Measurements from ENCODE around the gene CBFA2T2.
A peak's percentile ranks its signal among the peaks of the same experiment; 100 is the strongest.
"Not testable (repeated sequence)": the region's sequence is repeated elsewhere in the genome, so short reads cannot be mapped to it uniquely, and the experiment has no call there.

The CBFA2T2 gene

DNA sequence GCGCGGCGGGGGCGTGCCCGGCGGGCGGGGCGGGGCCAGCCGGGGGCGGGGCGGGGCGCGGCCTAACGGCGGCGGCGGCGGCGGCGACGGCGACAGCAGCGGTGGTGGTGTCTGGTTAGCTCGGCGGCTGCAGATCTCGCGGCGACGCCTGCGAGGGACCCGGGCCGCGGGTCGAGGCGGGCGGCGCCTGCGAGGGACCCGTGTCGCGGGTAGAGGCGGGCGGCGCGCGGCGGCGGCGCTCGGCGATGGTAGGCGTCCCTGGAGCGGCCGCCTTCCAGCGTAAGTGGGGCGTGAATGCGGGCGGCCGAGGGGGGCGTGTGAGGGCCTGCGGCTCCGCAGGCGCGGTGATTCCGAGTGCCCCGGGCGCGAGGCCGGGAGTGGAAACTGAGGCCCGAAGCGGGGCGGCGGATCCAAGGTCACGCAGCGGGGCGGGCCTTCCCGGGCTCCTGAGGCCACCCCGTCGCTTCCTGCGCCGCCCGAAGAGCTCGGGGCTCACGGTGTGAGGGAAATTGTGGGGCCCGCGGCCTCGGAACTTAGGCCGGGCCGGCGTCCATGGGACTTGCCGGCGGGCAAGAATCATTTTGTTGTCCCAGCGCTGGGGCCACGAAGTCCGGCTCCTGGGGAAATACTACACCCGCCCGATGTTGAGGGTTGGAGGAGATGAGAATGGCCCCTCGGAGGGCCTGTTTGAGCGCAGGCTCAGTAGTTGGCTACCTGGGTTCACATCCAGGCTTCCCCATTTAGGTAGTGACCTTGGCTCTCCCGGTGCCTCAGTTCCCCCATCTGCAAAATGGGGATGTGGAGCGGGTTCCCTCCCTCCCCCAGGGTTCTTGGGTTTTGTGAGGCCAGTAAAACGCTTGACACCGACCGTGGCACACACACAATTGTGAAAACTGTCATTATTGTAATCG is at the start of gene CBFA2T2:
Gene CBFA2T2 (plus strand): TSS at position 74 of the 911 bp plus-strand sequence. CDS start 172 bp downstream, at position 246.
- no peak for DNase-seq (ENCODE audit: low read depth)

DNA sequence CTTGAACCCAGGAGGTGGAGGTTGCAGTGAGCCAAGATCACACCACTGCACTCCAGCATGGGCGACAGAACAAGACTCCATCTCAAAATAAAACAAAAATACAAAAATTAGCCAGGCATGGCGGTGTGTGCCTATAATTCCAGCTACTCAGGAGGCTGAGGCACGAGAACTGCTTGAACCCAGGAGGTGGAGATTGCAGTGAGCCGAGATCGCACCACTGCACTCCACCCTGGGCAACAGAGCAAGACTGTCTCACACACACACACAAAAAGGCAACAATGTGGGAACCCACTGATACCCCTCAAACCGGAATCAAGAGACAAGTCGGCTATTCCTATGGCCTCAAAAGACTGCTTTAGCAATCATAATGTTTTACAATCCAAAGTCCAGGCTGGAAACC is 49.3 kb upstream of the CBFA2T2 start:
- not testable (repeated sequence) for DNase-seq (ENCODE audit: low read depth)

DNA sequence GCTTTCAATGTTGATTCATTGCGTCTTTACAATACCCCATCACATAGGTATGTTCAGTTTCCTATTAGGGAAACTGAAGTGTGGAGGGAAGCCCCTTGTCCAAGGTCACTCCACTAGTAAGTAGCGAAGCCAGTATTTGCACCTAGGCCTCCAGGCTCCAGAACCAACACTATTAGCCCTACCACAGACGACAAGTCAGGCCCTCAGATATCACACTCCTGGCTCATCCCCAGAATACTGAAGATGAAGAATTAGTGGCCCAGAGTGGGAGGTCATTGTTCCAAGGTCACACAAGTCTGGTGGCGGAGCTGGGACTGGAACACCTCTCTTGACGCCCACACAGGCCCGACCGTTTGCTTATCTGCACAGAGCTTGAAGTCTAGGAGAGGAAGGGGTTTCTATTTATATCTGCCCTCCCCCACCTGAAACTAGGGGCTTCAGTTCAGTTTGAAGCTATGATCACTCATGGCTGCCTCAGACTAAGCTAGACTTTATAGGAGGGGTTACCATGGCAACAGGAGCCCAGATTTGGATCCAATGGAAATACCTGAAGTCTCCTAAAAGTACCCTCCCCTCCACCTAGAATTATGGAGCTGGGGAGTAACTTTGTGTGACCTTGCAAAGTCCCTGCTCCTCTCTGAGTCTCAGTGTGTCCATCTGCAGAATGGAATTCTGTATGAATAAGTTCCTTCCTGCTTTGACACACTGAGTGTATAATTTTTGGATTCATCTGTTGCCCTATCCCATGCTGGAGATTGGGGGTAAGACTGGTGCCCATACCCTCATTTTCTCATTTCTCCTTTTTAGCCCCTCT is 48.5 kb upstream of the CBFA2T2 start:
- no peak for DNase-seq (ENCODE audit: low read depth)

DNA sequence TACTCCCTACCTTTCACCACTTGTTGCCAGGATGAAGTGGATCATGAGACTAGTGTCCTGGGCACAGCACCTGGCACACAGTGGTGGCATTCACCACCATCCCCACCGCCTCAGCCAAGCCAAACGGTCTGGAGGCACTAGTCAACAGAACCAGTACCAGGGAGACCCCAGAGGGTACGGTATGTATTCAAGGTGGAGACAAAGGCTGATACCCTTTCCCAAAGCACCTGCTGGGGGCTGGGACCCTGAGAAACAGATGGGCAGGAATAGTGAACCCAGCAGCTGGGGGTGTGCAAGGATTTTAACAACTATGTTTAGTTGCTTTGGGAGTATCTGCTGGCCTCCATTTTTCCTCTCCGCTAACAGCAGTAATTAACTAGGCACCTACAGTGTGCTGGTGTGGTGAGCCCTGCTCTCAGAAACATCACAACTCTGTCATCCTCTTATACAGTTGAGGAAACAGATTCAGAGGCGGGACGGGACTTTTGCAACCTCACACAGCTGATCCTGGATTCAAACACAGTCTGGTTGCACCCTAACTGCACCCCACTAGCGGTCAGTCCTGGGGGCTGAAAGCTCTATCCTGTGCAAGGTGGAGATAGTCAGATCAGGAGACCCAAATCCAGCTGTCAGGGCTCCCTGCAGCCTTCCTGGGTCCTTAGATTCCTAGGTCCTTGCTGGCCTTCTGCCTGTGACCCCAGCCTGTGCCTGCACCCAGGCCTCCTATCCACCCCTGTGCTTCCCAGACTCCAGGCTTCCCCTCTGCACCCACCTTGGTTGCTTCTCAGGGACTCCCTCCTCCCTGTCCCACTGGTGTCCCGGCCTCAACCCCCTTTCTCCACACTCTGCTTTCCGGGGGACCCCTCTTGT is 47.5 kb upstream of the CBFA2T2 start:
- no peak for DNase-seq (ENCODE audit: low read depth)

DNA sequence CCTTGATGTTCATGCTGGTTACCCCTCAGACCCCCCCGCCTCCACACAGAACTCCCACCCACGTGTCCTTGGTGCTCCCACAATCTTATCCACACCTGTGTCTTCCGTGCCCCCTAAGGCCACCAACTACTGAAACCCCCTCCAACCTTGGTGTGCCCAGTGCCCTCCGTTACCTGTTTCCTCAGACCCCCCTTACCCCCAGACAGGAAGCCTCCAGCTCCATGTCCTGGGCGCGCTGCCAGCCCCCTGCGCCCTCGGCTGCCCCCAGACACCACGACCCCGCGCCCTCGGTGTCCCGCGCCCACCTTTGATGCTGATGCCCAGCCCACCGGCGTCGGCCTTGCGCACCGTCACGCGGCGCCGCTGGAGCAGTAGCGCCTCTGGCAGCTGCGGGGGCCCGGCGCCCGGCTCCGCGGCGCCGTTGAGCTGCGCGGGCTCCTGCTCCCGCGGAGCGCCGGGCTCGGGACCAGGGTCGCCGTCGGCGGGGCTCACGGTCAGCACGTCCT is 46.8 kb upstream of the CBFA2T2 start:
- DNase-seq (ENCODE audit: low read depth), result no peak

DNA sequence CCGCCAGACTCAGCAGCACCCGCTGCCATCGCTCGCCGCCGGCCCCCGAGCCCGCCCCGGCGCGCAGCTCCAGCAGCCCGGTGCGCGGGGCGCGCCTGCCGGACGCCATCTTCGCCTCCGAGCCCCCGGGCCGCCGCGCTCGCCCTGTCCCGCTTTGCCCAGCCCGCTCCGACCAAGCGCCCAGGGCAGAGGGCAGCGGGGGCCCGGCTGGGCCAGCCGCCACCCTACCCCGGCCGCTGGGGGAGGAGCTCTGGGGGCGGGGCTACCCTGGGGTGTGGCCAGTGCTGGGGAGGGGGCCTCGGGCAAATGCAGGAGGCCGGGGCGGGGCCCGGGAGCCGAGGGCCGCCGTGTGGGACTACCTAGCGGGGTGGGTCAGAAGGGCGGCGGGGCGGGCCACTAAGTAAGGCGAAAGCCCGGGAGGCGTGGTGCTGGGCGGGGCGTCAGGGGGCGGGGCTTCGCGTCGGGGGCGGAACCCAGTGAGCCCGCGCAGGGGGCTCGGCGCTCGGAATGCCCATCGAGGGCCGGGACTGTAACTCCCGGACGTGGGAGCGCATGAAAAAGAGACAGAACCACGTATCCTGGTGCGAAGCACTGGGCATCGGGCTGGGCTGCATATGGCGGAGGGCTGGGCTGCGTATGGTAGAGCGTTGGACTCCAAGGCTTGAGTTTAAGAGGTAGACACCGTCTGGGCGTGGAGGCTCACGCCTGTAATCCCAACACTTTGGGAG is 46.2 kb upstream of the CBFA2T2 start, which contains the start of gene SNTA1:
Gene SNTA1 (minus strand): TSS at position 252 of the 728 bp plus-strand sequence. CDS start 143 bp downstream, at position 109.
- peak; percentile 78 for DNase-seq (ENCODE audit: low read depth)

DNA sequence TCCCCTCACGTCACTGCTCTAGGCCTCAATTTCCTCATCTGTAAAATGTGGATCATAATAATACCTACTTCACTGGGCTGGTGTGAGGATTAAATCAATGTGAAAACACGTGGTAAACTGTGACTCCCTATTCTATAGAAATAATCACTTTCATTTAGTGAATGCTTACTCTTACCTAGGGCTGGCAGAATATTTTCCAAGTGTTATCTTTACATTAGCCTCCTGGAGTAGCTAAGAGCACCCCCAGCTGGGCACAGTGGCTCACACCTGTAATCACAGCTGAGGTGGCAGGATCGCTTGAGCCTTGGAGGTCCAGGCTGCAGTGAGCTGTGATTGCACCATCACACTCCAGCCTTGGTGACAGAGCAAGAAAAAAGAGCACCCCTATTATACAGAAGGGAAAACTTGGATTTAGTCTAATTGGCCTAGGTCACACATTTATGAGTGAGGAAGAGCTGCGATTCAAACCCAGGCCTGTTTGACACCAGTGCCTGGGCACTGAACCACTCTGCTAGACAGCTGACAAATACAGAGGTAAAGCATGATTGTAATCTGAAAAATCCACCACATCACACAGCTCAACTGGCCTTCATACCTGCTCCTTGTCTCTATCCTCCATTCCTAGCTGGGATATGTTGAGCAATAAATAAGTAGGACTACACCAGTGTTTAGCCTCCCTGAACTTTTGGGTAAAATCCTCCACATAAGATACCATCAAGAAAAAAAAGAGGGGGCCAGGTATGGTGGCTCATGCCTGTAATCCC is 44.9 kb upstream of the CBFA2T2 start:
- no peak for DNase-seq (ENCODE audit: low read depth)

DNA sequence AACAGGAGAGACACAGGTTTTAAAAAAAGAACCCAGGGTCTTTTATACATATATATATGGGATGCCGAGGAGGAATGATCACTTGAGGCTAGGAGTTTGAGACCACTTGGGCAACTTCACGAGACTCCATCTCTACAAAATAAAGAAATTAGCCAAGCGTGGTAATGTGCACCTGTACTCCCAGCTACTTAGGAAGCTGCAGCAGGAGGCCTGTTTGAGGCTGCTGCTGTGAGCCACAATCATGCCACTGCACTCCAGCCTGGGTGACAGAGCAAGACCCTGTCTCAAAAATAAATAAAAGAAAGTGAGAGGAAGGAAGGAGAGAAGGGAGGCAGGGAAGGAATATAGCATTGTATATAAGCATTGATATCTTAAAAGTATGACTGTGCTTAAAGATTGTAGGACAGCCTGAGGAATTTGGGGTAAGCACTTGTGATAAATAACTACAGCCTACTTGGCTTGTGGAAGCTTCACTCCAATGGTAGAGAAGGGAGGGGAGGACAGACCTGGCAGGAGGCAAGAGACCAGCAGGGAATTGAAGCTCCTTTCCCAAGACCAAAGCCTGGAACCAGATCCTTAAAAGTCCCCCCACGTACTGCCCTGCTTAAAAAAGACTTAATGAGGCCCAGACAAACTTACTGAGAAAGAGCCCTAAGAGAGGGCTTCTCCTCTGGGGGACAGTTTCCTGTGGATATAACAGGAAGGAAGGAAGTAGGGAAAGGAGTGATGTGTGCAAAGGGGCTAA is 43.8 kb upstream of the CBFA2T2 start:
- DNase-seq (ENCODE audit: low read depth), result no peak

DNA sequence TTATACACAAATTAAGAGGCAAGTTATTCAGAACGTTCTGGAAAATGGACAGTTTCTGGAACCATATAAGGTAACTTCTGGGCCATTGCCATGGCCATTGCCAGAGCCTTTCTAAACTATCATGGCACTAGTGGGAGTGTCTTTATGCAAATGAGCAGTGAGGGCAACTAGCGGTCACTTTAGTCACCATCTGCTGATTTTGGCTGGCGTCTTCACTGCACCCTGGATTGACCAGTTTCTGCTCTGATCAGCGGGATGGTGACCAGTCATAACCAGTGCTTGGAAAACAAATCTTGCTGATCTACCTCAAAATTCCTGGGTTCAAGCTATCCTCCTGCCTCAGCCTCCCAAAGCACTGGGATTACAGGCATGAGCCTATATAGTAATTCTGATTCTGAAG is 39.0 kb upstream of the CBFA2T2 start:
- DNase-seq (ENCODE audit: low read depth), result no peak

DNA sequence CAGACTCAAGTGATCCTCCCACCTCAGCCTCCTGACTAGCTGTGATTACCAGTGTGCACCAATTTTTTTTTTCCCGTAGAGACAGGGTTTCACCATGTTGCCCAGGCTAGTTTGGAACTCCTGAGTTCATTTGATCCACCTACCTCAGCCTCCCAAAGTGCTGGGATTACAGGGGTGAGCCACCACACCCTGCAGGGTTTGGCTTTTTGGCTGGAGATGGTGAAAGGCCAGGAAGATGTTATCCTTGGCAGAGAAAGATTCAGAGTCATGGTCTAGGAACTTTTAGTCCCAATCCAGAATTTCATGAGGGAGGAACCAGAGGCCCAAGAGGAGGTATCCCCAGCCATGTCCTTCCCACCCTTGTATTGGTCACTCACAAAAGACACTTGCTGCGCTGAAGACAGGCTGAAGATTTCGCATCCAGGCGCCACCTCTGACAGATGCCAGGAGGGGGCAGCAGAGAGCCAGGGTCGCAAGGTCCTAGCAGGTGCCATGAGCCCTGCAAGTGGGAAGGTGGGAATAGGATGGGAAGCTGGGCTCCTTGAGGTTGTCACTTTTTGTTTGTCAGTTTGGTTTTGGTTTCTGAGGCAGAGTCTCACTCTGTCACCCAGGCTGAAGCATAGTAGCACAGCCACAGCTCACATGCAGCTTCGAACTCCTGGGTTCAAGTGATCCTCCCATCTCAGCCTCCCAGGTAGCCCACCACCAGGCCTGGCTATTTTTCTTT is 32.8 kb upstream of the CBFA2T2 start:
- DNase-seq (ENCODE audit: low read depth), result peak; percentile 54

DNA sequence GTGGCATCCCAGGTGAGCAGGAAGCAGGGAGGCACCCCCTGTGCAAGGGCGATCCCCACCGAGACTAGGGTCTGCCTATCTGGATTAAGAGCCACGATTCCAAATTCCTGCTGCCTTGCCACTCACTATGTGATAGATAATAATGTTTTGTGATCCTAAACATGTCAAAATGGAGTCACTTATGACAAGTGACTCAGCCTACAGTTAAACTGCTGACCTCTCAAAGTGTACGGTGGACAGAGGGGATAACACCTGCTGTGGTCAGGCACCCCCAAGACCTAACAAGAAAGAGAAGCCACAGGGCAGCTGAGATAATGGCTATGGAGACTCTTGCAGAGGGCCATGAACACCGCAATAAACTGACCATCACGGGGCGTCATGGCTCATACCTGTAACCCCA is 30.3 kb upstream of the CBFA2T2 start:
- DNase-seq (ENCODE audit: low read depth), result no peak

DNA sequence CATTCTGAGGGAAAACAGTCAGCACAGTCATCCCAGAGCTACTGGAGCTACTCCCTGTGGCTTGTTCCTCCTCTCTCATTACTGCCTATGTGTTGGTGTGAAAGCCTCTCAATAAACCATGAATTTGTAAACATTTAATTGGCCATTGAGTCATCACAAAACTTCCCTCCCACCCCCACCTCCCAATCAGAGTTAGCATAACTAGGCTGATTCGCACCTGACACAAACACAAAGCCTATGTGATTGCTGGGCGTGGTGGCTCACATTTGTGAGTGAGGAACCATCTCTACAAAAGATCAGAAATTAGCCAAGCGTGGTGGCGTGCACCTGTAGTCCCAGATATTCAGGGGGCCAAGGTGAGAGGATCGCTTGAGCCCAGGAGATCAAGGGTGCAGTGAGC is 29.2 kb upstream of the CBFA2T2 start:
- DNase-seq (ENCODE audit: low read depth), result no peak

DNA sequence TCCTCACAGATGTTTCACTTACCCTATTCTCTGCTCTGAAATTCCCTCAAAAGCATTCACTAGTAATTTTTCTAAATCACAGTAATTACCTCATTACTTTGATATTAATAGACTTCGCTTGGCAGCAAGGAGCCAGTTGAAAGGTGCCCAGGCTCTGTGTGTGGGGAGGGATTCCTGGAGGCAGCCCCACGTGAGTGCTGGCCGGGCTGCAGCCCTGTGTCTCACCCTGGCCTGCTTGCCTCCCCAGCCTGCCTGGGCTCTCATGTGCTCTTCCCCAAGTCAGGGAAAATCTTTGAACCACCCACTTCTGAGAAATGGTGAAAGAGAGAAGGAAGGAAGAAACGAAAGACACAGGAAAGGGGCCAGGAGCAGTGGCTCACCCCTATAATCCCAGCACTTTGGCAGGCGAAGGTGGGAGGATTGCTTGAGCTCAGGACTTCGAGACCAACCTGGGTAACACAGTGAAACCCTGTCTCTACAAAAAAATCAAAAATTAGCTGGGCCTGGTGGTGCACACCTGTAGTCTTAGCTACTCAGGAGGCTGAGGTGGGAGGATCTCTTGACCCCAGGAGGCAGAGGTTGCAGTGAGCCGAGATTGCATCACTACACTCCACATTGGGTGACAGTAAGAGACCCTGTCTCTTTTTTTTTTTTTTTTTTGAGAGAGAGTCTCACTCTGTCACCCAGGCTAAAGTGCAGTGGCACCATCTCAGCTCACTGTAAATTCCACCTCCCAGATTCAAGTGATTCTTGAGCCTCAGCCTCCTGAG is 26.4 kb upstream of the CBFA2T2 start:
- DNase-seq (ENCODE audit: low read depth), result no peak

DNA sequence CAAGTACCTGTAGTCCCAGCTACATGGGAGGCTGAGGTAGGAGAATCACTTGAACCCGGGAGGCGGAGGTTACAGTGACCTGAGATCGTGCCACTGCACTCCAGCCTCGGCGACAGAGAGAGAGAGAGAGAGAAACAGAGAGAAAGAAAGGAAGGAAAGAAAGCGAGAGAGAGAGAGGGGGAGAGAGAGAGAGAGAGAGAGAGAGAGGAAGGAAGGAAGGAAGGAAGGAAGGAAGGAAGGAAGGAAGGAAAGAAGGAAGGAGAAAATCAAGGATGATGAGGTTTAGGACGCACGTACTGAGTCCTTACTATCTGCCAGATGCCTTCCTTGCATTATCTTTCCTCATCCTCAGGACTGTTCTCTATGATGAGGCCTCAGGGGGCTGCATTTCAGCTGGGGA is 25.1 kb upstream of the CBFA2T2 start:
- DNase-seq (ENCODE audit: low read depth), result not testable (repeated sequence)

DNA sequence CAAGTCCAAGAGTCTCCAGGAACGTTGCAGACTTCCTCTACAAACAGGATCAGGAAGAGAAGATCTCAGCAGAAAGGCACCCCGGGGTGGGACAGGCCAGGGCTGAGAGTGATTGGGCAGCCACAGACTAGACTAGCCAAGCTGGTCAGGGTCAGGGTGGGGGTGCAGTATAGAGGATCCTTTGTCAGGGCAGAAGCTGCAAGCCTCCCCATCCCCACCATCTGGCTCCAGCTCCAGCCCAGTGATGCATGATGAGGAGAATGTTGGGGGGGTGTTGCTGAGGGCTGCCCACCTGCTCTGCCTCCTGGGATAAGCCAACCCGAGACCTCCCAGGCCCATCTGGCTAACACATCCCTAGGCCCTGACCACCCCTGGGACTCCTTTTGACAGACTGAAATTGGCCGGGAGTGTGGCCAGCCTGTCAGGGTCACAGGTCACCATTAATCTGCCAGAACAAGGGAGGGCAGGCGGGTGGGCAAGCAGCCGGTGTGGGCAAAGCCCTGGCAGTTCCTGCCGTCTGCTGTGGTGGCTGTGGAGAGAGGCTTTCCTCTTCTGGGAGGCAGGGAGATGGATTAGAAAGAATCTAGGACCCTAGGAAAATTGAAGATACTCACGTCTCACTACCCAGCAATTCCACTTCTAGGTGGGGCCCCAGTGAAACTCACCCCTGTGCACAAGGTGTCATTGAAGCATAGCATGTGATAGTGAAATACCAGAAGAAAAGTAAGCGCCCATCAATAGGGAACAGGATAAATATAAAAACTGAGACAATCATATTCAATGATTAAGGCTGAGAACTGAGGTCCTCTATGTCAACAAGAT is 24.2 kb upstream of the CBFA2T2 start:
- no peak for DNase-seq (ENCODE audit: low read depth)

DNA sequence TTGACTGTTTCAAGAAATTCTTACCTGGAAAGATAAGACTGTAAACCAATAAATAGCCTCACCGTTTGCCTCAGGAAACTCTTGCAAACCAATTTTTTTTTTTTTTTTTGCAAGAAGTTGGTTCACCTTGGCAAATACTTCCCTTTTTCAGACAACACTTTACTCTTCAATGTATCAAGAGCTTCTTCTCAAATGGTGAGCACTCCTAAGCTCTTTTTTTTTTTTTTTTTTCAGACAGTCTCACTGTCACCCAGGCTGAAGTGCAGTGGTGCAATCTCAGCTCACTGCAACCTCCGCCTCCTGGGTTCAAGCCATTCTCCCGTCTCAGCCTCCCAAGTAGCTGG is 23.6 kb upstream of the CBFA2T2 start:
- DNase-seq (ENCODE audit: low read depth), result no peak

DNA sequence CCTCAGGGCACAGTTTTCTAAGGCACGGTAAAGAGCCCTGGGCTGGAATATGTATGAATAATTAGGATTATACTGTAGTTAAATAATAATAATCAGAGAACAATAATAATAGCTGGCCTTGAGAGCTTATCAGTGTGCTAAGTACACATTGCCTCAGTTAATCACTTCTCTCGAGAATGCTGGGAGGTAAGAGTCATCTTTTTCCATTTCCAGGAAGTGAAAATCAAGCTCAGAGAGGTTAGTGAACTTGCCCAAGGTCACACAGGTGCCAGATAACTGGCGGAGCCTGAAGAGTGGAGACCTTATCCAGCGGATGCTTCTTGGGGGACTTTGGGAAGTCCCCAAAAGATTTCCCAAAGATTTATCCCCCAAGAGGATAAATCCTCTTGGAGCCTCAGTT is 19.4 kb upstream of the CBFA2T2 start:
- DNase-seq (ENCODE audit: low read depth), result no peak

Data from stimulated activated CD8-positive, alpha-beta memory T cell treated with anti-CD3 and anti-CD28 coated beads, Interleukin-12 subunit alpha, Interleukin-12 subunit beta, amount 100 ng/mL, for 4 hours (primary cell).